Endodermal cell (in vitro differentiated cells): Measurements from ENCODE around the gene HKDC1. TPM values are rescaled to one million over a fixed set of nuclear protein-coding genes. Genes with fewer than 3 reads are reported as not detected.

Experiments
- DNase-seq: peaks from one replicate; pipeline ENCODE4 v3.0.0-alpha.2; 2017
- H3K27ac ChIP-seq: 2 replicates; pipeline ENCODE4 v1.5.1; 2013; ENCODE audit warnings: mild to moderate bottlenecking, low read depth, low read length, moderate library complexity
- H3K27me3 ChIP-seq: 2 replicates; pipeline ENCODE4 v1.6.1; 2013; ENCODE audit warnings: mild to moderate bottlenecking, low read length, moderate library complexity; ENCODE audit not compliant: insufficient read depth, control insufficient read depth, poor library complexity, severe bottlenecking
- H3K36me3 ChIP-seq: 2 replicates; pipeline ENCODE4 v1.7.0; 2013; ENCODE audit warnings: mild to moderate bottlenecking, low read length, moderate library complexity; ENCODE audit not compliant: control insufficient read depth, insufficient read depth
- H3K4me1 ChIP-seq: one replicate; pipeline ENCODE4 v1.7.0; 2013; ENCODE audit warnings: low read length; ENCODE audit not compliant: control insufficient read depth, insufficient read depth
- H3K4me3 ChIP-seq: 2 replicates; pipeline ENCODE4 v1.5.1; 2013; ENCODE audit warnings: mild to moderate bottlenecking, low read length, moderate library complexity
- H3K9ac ChIP-seq: 2 replicates; pipeline ENCODE4 v1.6.1; 2013; ENCODE audit warnings: mild to moderate bottlenecking, low read length, moderate library complexity; ENCODE audit not compliant: poor library complexity, severe bottlenecking; ENCODE audit errors: extremely low read depth
- H3K9me3 ChIP-seq: 2 replicates; pipeline ENCODE4 v1.6.1; 2013; ENCODE audit warnings: mild to moderate bottlenecking, low read length, moderate library complexity; ENCODE audit not compliant: control insufficient read depth
- H3K27ac Mint-ChIP-seq: 2 replicates; pipeline ENCODE4 v1.8.0; 2020; ENCODE audit warnings: mixed read lengths
- H3K27me3 Mint-ChIP-seq: 2 replicates; pipeline ENCODE4 v1.8.0; 2021; ENCODE audit warnings: mild to moderate bottlenecking, mixed read lengths; ENCODE audit not compliant: insufficient read depth
- H3K36me3 Mint-ChIP-seq: 2 replicates; pipeline ENCODE4 v1.8.0; 2020; ENCODE audit warnings: low read depth, mixed read lengths
- H3K4me1 Mint-ChIP-seq: 2 replicates; pipeline ENCODE4 v1.8.0; 2020; ENCODE audit warnings: mixed read lengths
- H3K4me3 Mint-ChIP-seq: 2 replicates; pipeline ENCODE4 v1.8.0; 2020; ENCODE audit warnings: mild to moderate bottlenecking, moderate library complexity, mixed read lengths
- H3K9me3 Mint-ChIP-seq: 2 replicates; pipeline ENCODE4 v1.8.0; 2020; ENCODE audit warnings: mild to moderate bottlenecking, mixed read lengths
- CTCF ChIP-seq: fragments of 200-600 bp; sonication (generic); conservative IDR thresholded peaks from 2 replicates; pipeline ENCODE4 v1.5.0; 2021; ENCODE audit warnings: antibody characterized with exemption, mild to moderate bottlenecking
- WGBS, 2 experiments: methylation state at CpG; one replicate each; pipeline versions ENCODE4 v1.1.5 to v1.1.7; 2013; ENCODE audit warnings: missing lambda C conversion rate in 2 of 2, mixed read lengths in 1 of 2; ENCODE audit not compliant: insufficient coverage in 1 of 2, insufficient read length in 1 of 2; 5-methylcytosine and 5-hydroxymethylcytosine counted together
- total RNA-seq, 2 donors: library from RNA; stranded (reverse); fragmentation: NEBNext Ultra II Directional in 1 of 2; extraction: Animal tissue kit (Norgen Biotek cat#: 25700) in 1 of 2; gene quantifications; 2 replicates in 1 of 2; 3 replicates in 1 of 2; pipeline ENCODE4 v1.2.1, GENCODE V29; 2021

Gene HKDC1
- total RNA-seq, 2 donors from 2014 or later: 0.22 TPM; not detected in 1

- peak; percentile 63 for DNase-seq
- Mint-ChIP-seq H3K27me3 (peaks cover 3% of the 10 kb centered on the region), H3K4me3 (no peak overlapping the region), H3K4me1 (peaks cover 7% of the 10 kb centered on the region), H3K36me3 (no peaks in the 10 kb centered on the region), H3K9me3 (no peaks in the 10 kb centered on the region), H3K27ac (no peak overlapping the region)
- H3K9ac ChIP-seq: no peak overlapping the region
- TF ChIP-seq CTCF: peak; percentile 40
- WGBS, 2 experiments: 84 to 95% methylated on average over 11 to 14 of the region's 14 CpGs
- no peak overlapping the region for H3K4me3 ChIP-seq
- no peak overlapping the region for H3K27ac ChIP-seq
- no peaks in the 10 kb centered on the region for H3K9me3 ChIP-seq
- no peaks in the 10 kb centered on the region for H3K27me3 ChIP-seq
- no peaks in the 10 kb centered on the region for H3K4me1 ChIP-seq
- H3K36me3 ChIP-seq: no peaks in the 10 kb centered on the region
Observed at GRCh38 chr10:69226919-69227450, 6.9 kb downstream of the HKDC1 start.

- no peaks in the 10 kb centered on the region for H3K36me3 Mint-ChIP-seq
- H3K27ac Mint-ChIP-seq: no peak overlapping the region
- no peaks in the 10 kb centered on the region for H3K9me3 Mint-ChIP-seq
- no peak for TF ChIP-seq CTCF
- Histone ChIP-seq H3K4me3 (no peak overlapping the region), H3K27me3 (no peaks in the 10 kb centered on the region), H3K27ac (no peak overlapping the region), H3K4me1 (no peaks in the 10 kb centered on the region), H3K9ac (no peak overlapping the region), H3K9me3 (no peaks in the 10 kb centered on the region), H3K36me3 (no peaks in the 10 kb centered on the region)
- H3K4me1 Mint-ChIP-seq: peaks cover 6% of the 10 kb centered on the region
- DNase-seq: no peak
- no peak overlapping the region for H3K4me3 Mint-ChIP-seq
- WGBS, 2 experiments: 89 to 100% methylated on average over 1 to 2 of the region's 2 CpGs
- H3K27me3 Mint-ChIP-seq: peaks cover 5% of the 10 kb centered on the region
Observed at GRCh38 chr10:69228151-69228550, 8.0 kb downstream of the HKDC1 start.

GRCh38 chr10:69229616-69229916 lies 9.4 kb downstream of the HKDC1 start:
- H3K9me3 ChIP-seq: no peaks in the 10 kb centered on the region
- no peaks in the 10 kb centered on the region for H3K36me3 ChIP-seq
- H3K27me3 ChIP-seq: no peaks in the 10 kb centered on the region
- no peak overlapping the region for H3K9ac ChIP-seq
- no peak overlapping the region for H3K4me3 ChIP-seq
- no peak overlapping the region for H3K27ac ChIP-seq
- Mint-ChIP-seq H3K27ac (no peak overlapping the region), H3K27me3 (peaks cover 5% of the 10 kb centered on the region), H3K4me1 (peaks cover 8% of the 10 kb centered on the region), H3K36me3 (no peaks in the 10 kb centered on the region), H3K9me3 (no peaks in the 10 kb centered on the region), H3K4me3 (no peak overlapping the region)
- no peak for TF ChIP-seq CTCF
- 92 to 98% methylated on average over 7 to 8 of the region's 8 CpGs for WGBS, 2 experiments
- DNase-seq: no peak
- H3K4me1 ChIP-seq: no peaks in the 10 kb centered on the region
